ELF-1 (cell line): Measurements from ENCODE around the gene LRRC26.

Source experiments
- DNase-seq: peaks from one replicate; pipeline ENCODE4 v3.0.0-alpha.2; 2016; ENCODE audit warnings: low read depth, low spot score

The LRRC26 gene

GRCh38 chr9:137168573-137168903 is 1.3 kb downstream of the LRRC26 start:
- DNase-seq = no peak

GRCh38 chr9:137167747-137168572 is 1.9 kb downstream of the LRRC26 start:
- no peak for DNase-seq

GRCh38 chr9:137167277-137167746 is 2.5 kb downstream of the LRRC26 start:
- DNase-seq = no peak

GRCh38 chr9:137166380-137167229 is 3.2 kb downstream of the LRRC26 start:
- no peak for DNase-seq

GRCh38 chr9:137165250-137165836 is 4.5 kb downstream of the LRRC26 start:
- DNase-seq = no peak

- DNase-seq = no peak
These were observed 5.2 kb downstream of the LRRC26 start for GRCh38 chr9:137164370-137165249.

GRCh38 chr9:137163805-137164204 is 6.0 kb downstream of the LRRC26 start:
- no peak for DNase-seq

- no peak for DNase-seq
These were observed 6.5 kb downstream of the LRRC26 start for GRCh38 chr9:137163365-137163715.

GRCh38 chr9:137162505-137163364 is 7.1 kb downstream of the LRRC26 start:
- no peak for DNase-seq

- DNase-seq = no peak
These were observed 8.0 kb downstream of the LRRC26 start for GRCh38 chr9:137161558-137162486.

GRCh38 chr9:137160716-137161557 is 8.9 kb downstream of the LRRC26 start:
- no peak for DNase-seq

- DNase-seq = no peak
These were observed 9.8 kb downstream of the LRRC26 start for GRCh38 chr9:137160054-137160425.

- DNase-seq = no peak
These were observed 10.5 kb downstream of the LRRC26 start for GRCh38 chr9:137159105-137160053.

- no peak for DNase-seq
These were observed 11.2 kb downstream of the LRRC26 start for GRCh38 chr9:137158625-137159024.

GRCh38 chr9:137157618-137158415 is 12.0 kb downstream of the LRRC26 start:
- DNase-seq = no peak

- no peak for DNase-seq
These were observed 13.1 kb downstream of the LRRC26 start for GRCh38 chr9:137156567-137157375.
